Measurements from ENCODE around the gene LHX6.

DNA sequence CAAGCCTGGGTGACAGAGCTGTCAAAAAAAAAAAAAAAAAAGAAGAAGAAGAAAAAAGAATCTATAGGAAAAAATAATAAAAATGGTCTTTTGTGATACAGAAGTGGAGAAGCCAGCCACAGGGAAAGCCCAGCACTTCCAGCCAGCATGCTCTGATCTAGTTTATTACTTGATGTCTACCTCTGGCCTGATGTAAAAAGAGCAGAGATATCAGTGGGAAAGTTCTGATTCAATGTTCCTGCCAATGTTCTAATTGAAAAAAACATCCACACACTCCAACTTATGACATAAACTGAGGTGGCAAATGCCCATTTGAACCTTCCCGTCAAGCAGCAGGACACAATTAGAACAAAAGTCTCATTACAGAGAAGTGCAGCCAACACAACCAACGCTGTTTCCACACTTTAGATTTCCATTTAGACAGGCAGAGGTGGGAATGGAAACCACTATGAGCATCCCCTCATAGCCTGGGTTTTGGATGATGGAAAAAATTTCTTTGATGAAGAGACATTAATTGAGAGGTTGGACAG, 30.2 kb upstream of the LHX6 start:
- TF ChIP-seq CTCF (IDR thresholded peaks at IDR 0.05): no peak
- no peak for TF ChIP-seq ZFX (IDR thresholded peaks at IDR 0.05; ENCODE audit: borderline replicate concordance)

All from 22Rv1 (cell line).